ENCODE data around the gene SERPINA1.

DNA sequence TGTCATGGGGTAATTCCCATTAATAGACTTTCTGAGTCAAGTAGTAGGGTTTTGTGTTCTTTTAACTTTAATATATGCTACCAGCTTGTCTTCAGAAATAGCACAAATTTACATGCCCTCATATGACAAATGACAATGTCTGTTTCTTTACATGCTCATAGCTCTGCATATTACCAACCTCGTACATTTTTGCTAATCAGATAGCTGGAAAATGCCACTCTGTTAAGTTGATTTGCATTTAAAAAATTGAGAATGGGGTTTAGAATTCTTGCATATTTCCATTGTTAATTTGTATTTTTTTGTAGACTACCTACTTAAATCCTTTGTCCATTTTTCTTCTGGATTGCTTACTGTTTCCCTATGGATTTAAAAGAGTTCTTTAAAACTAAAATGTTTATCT, 31.2 kb downstream of the SERPINA1 start:
- TF ChIP-seq, protein P1, sequence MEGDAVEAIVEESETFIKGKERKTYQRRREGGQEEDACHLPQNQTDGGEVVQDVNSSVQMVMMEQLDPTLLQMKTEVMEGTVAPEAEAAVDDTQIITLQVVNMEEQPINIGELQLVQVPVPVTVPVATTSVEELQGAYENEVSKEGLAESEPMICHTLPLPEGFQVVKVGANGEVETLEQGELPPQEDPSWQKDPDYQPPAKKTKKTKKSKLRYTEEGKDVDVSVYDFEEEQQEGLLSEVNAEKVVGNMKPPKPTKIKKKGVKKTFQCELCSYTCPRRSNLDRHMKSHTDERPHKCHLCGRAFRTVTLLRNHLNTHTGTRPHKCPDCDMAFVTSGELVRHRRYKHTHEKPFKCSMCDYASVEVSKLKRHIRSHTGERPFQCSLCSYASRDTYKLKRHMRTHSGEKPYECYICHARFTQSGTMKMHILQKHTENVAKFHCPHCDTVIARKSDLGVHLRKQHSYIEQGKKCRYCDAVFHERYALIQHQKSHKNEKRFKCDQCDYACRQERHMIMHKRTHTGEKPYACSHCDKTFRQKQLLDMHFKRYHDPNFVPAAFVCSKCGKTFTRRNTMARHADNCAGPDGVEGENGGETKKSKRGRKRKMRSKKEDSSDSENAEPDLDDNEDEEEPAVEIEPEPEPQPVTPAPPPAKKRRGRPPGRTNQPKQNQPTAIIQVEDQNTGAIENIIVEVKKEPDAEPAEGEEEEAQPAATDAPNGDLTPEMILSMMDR (conservative IDR thresholded peaks at IDR 0.05 in 1 of 2, IDR thresholded peaks at IDR 0.05 in 1 of 2; ENCODE audit: low read depth in 1 of 2, low read length in 2 of 2): no peak
- TF ChIP-seq EZH2 (IDR thresholded peaks at IDR 0.05; ENCODE audit: low read length, missing control alignments): no peak
